HL-60 (cell line): ENCODE data around the gene ENTPD6.
A peak's percentile ranks its signal among the peaks of the same experiment; 100 is the strongest.

Source experiments
- DNase-seq, 2 experiments: peaks; one replicate each; pipeline ENCODE4 v3.0.0-alpha.2; 2010 to 2020; ENCODE audit warnings: low read depth in 1 of 2, low spot score in 1 of 2
- H3K27ac ChIP-seq: fragments of 250-450 bp; sonication (Bioruptor Pico); replicated peaks from 2 replicates; pipeline ENCODE4 v1.5.1; 2020; ENCODE audit warnings: mild to moderate bottlenecking, moderate library complexity
- H3K27me3 ChIP-seq: fragments of 250-450 bp; sonication (Bioruptor Pico); 2 replicates; pipeline ENCODE4 v1.5.1; 2021; ENCODE audit warnings: mild to moderate bottlenecking, moderate library complexity; ENCODE audit not compliant: insufficient read depth, poor library complexity, severe bottlenecking
- H3K4me3 ChIP-seq: replicated peaks from 2 replicates; pipeline ENCODE4 v1.5.1; 2011; ENCODE audit warnings: mild to moderate bottlenecking, control low read depth, low read length; ENCODE audit not compliant: insufficient read depth
- GABPA ChIP-seq: IDR thresholded peaks from 2 replicates; pipeline ENCODE4 v1.6.1; 2012; ENCODE audit warnings: low read depth
- POLR2AphosphoS5 ChIP-seq: IDR thresholded peaks from 2 replicates; pipeline ENCODE4 v1.6.1; 2012; ENCODE audit warnings: low read depth
- SPI1 ChIP-seq: IDR thresholded peaks from 2 replicates; pipeline ENCODE4 v1.6.1; 2012; ENCODE audit warnings: low read depth, mild to moderate bottlenecking, borderline replicate concordance
- TF ChIP-seq, protein P1 (sequence below): IDR thresholded peaks from 2 replicates; pipeline ENCODE4 v1.6.1; 2012; ENCODE audit warnings: low read depth; ENCODE audit not compliant: insufficient replicate concordance
- TF ChIP-seq, protein P2 (sequence below): IDR thresholded peaks from one replicate; pipeline ENCODE4 v1.5.1; 2011; ENCODE audit warnings: low read length, control low read depth, inconsistent platforms; ENCODE audit not compliant: insufficient read depth

The ENTPD6 gene

DNA sequence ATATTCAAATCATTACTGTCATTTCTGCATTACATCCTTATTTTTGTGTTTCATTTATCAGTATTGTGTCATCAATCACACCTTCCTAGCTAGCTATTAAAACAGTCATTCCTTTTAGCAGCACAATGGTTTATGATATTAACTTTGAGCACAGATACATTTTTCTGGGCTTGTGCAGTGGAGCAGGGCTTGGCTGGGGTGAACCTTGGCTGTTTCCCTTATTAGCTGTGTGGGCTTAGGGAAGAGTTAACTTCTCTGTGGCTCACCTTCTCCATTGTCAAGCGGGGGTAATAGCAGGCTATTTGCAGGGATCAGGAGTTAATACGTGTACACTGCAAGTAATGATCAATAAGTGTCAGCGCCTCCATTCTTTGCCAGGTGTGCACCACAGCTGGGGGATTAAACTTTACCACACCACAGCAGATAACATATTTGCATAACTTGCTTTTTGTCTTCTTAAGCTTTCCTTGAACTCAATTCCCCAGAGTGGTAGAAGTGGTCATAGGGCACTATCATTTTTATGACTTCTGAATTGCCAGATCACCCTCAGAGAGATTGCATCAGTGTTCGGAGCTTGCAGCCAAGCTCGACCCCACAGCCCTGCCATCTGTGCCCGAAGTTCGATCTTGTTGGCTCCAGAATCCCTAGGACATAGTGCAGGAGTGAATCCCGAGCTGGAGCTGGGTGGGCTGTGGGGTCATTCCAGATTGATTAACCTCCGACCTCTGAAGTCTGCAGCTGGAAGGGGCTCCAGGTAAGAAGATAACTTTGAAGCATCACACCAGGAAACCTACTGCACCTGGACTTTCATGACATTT, 50.9 kb downstream of the ENTPD6 start:
- no peaks in the 10 kb centered on the region for H3K27me3 ChIP-seq
- no peak for DNase-seq
- H3K27ac ChIP-seq = no peak overlapping the region
- TF ChIP-seq GABPA (no peak), SPI1 (no peak), POLR2AphosphoS5 (no peak)
- TF ChIP-seq, protein P1, sequence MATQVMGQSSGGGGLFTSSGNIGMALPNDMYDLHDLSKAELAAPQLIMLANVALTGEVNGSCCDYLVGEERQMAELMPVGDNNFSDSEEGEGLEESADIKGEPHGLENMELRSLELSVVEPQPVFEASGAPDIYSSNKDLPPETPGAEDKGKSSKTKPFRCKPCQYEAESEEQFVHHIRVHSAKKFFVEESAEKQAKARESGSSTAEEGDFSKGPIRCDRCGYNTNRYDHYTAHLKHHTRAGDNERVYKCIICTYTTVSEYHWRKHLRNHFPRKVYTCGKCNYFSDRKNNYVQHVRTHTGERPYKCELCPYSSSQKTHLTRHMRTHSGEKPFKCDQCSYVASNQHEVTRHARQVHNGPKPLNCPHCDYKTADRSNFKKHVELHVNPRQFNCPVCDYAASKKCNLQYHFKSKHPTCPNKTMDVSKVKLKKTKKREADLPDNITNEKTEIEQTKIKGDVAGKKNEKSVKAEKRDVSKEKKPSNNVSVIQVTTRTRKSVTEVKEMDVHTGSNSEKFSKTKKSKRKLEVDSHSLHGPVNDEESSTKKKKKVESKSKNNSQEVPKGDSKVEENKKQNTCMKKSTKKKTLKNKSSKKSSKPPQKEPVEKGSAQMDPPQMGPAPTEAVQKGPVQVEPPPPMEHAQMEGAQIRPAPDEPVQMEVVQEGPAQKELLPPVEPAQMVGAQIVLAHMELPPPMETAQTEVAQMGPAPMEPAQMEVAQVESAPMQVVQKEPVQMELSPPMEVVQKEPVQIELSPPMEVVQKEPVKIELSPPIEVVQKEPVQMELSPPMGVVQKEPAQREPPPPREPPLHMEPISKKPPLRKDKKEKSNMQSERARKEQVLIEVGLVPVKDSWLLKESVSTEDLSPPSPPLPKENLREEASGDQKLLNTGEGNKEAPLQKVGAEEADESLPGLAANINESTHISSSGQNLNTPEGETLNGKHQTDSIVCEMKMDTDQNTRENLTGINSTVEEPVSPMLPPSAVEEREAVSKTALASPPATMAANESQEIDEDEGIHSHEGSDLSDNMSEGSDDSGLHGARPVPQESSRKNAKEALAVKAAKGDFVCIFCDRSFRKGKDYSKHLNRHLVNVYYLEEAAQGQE = no peak
- TF ChIP-seq, protein P2, sequence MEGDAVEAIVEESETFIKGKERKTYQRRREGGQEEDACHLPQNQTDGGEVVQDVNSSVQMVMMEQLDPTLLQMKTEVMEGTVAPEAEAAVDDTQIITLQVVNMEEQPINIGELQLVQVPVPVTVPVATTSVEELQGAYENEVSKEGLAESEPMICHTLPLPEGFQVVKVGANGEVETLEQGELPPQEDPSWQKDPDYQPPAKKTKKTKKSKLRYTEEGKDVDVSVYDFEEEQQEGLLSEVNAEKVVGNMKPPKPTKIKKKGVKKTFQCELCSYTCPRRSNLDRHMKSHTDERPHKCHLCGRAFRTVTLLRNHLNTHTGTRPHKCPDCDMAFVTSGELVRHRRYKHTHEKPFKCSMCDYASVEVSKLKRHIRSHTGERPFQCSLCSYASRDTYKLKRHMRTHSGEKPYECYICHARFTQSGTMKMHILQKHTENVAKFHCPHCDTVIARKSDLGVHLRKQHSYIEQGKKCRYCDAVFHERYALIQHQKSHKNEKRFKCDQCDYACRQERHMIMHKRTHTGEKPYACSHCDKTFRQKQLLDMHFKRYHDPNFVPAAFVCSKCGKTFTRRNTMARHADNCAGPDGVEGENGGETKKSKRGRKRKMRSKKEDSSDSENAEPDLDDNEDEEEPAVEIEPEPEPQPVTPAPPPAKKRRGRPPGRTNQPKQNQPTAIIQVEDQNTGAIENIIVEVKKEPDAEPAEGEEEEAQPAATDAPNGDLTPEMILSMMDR = no peak
- H3K4me3 ChIP-seq = no peak overlapping the region

DNA sequence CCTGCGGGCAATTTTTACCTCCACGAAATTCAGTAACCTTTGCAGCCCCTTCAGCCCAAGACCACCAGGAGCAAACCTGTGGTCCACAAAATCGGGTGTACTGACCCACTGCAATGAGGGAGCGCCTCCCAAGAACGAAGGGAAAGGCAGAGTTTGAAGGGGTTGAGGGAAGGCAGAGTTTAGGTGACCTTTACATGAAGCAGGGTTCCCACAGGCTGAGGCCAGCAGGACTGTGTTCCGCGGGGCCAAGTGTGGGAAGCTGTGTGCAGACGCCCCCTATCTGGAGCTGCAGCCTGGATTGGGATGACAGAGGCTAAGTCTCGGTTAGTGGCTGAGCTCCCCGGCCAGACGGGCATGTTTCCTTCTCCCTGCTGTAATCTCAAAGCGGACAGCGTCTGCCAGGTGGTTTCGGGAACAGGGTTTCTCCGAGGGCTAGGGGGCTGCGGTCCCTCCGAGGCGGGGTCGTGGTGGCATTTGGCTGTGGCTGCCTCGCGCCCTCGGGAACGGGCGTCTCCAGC, 51.5 kb downstream of the ENTPD6 start:
- peak overlapping the region; percentile 84 for H3K4me3 ChIP-seq
- TF ChIP-seq, protein P2 = peak; percentile 5
- TF ChIP-seq SPI1 (no peak), POLR2AphosphoS5 (no peak)
- peak in 1 of 2 experiments; percentile 31 for DNase-seq
- H3K27ac ChIP-seq = no peak overlapping the region
- H3K27me3 ChIP-seq = no peaks in the 10 kb centered on the region

DNA sequence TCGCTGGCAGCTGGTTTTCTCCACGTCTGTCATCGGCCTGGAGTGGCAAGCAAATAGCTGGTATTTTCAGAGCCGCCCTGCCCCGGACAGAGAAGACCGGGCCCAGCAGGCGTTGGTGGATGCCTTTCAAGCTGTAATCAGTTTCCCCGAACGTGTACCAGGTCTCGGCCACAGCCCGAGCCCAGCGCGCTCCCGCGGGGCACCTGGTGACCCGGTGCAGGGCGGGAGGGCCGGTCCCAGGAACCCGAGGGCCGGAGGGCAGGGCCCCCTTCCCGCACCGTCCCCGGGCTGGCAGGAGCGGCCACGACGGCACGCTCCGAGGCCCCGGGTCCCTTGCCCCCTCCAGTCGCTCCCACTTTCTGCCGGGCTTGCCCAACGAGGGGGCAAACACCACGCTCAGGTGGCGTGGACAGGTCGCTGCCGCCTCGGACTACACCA, 52.0 kb downstream of the ENTPD6 start:
- peak overlapping the region; percentile 84 for H3K4me3 ChIP-seq
- no peak overlapping the region for H3K27ac ChIP-seq
- peak in 1 of 2 experiments; percentile 15 for DNase-seq
- no peak for TF ChIP-seq SPI1
- TF ChIP-seq, protein P1 = no peak
- TF ChIP-seq GABPA = no peak
- H3K27me3 ChIP-seq = no peaks in the 10 kb centered on the region

DNA sequence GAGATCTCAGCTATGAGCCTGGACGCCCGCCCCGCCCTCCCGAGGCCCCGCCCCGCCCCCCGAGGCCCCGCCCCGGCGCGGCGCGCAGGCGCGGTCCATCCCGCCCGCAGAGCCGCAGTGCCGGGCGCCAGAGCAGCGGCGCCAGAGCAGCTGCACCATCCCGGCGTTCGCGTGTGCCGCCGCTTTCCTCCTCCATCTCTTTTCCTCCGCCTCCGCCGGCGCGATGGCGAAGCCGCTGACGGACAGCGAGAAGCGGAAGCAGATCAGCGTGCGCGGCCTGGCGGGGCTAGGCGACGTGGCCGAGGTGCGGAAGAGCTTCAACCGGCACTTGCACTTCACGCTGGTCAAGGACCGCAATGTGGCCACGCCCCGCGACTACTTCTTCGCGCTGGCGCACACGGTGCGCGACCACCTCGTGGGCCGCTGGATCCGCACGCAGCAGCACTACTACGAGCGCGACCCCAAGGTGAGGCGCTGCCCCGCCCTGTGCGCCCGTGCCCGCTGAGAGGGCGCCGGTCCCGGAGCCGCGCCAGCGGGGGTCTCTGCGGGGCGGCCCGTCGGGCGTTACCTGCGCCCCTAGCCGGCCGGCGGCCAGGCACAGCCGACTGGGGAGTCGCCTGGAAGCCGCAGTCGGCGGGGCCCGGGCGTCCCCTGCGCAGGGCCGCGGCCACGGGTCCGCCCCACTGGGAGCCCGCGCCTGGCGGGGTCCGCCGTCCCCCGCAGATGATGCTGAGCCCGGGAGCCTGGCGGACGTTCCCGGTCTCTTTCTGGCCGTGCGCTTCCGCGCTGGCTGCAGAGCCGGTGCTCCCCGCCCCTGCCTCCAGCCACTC, 52.7 kb downstream of the ENTPD6 start, which contains the start of gene PYGB:
TSS of gene PYGB (plus strand) at position 130 of the 830 bp plus-strand sequence. CDS start at position 224, 94 bp downstream.
- DNase-seq = peak; percentile 87 to 92
- H3K27ac ChIP-seq = peak within 1 kb of the TSS; percentile 58
- TF ChIP-seq GABPA = no peak
- TF ChIP-seq, protein P1 = no peak
- no peak for TF ChIP-seq SPI1
- TF ChIP-seq, protein P2 = no peak
- TF ChIP-seq POLR2AphosphoS5 = peak; percentile 83; the same call in 1 of the 2 replicates

More for the DNA sequence above, 52.7 kb downstream of the ENTPD6 start, which contains the start of gene PYGB:
- peak within 1 kb of the TSS; percentile 84 for H3K4me3 ChIP-seq
- no peaks in the 10 kb centered on the region for H3K27me3 ChIP-seq
